Lung (tissue), 12 donors: ENCODE measurements around the gene BDKRB2. TPM values are rescaled to one million over a fixed set of nuclear protein-coding genes. Genes with fewer than 3 reads are reported as not detected.

Experiments used
- ATAC-seq: fragments of 200-7000 bp; cut with Tn5 transposase; one replicate; pipeline ENCODE4 v1.9.1; 2020; ENCODE audit warnings: moderate number of reproducible peaks; ENCODE audit not compliant: insufficient read depth, low FRiP score
- DNase-seq, 3 donors: peaks; one replicate each; pipeline ENCODE4 v3.0.0-alpha.2; 2013 to 2017
- H3K27ac ChIP-seq, 2 donors: one replicate each; pipeline ENCODE4 v1.5.1; 2013; ENCODE audit warnings: mild to moderate bottlenecking in 2 of 2, moderate library complexity in 2 of 2, control low read depth in 1 of 2, inconsistent platforms in 1 of 2, low read depth in 1 of 2, low read length in 1 of 2
- H3K27me3 ChIP-seq, 3 donors: one replicate each; pipeline ENCODE4 v1.5.1; 2013; ENCODE audit warnings: low read length in 2 of 3; ENCODE audit not compliant: control insufficient read depth in 3 of 3, insufficient read depth in 3 of 3
- H3K36me3 ChIP-seq, 4 donors: one replicate each; pipeline ENCODE4 v1.5.1; 2013; ENCODE audit warnings: low read length in 4 of 4, mild to moderate bottlenecking in 1 of 4, moderate library complexity in 1 of 4; ENCODE audit not compliant: control insufficient read depth in 4 of 4, insufficient read depth in 4 of 4
- H3K4me1 ChIP-seq, 5 donors: one replicate each; pipeline ENCODE4 v1.5.1; 2013; ENCODE audit warnings: low read length in 5 of 5, mild to moderate bottlenecking in 2 of 5, moderate library complexity in 1 of 5; ENCODE audit not compliant: control insufficient read depth in 5 of 5, insufficient read depth in 5 of 5
- H3K4me3 ChIP-seq: one replicate; pipeline ENCODE4 v1.5.1; 2013; ENCODE audit warnings: mild to moderate bottlenecking, control low read depth, moderate library complexity
- H3K9ac ChIP-seq, 2 donors: one replicate each; pipeline ENCODE4 v1.5.1; 2013; ENCODE audit warnings: low read length in 2 of 2, control low read depth in 1 of 2; ENCODE audit not compliant: insufficient read depth in 1 of 2
- H3K9me3 ChIP-seq, 4 donors: one replicate each; pipeline ENCODE4 v1.5.1; 2013; ENCODE audit warnings: low read length in 3 of 4, mild to moderate bottlenecking in 1 of 4, moderate library complexity in 1 of 4; ENCODE audit not compliant: control insufficient read depth in 4 of 4, insufficient read depth in 3 of 4
- WGBS, 2 donors: extraction: QIAGEN DNeasy Blood & Tissue Kit; methylation state at CpG; one replicate each; pipeline ENCODE4 v1.1.7; 2013; 5-methylcytosine and 5-hydroxymethylcytosine counted together
- polyA plus RNA-seq, 2 donors: library from polyadenylated mRNA; stranded (reverse); fragments of 200-250 nt; gene quantifications; one replicate each; pipeline ENCODE4 v1.2.1, GENCODE V29; 2013
- total RNA-seq, 2 donors: library from RNA; depleted of rRNA in 1 of 2; stranded (reverse); fragments of >200 nt in 1 of 2; gene quantifications; one replicate each; pipeline ENCODE4 v1.2.1, GENCODE V29; 2014 to 2021
- TF ChIP-seq, protein P1 (sequence below): IDR thresholded peaks from 2 replicates; pipeline ENCODE4 v1.5.1; 2012; ENCODE audit warnings: mild to moderate bottlenecking; ENCODE audit errors: control extremely low read depth, extremely low read depth
- donor health status: control.
- donor health status: control.
- donor health status: Bipolar disorder and iron deficiency.
- donor health status: healthy.
- donor health status: DM: yes; HTN: yes; CAD: no.

The BDKRB2 gene
- total and polyA plus RNA-seq, 4 donors, result 0.77 to 5.8 (median 2.4) TPM

DNA sequence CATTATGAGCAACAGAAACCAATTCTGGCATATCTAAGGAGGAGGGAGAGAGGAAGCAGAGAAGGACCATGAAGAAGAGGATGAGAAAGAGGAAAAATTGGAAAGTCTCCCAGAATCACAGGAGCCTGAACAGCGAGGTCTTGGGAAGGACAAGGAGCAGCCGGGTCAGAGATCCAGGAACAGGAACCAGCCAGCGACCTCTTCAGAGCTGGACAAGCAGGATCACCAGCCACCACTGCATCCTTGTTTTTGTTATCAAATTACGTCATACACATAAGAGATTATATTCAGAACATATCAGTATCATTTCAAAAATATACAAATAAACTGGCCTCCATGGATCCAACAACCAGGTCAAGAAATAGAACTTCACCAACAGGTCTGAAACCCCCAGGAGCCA, 22.1 kb upstream of the BDKRB2 start:
- Histone ChIP-seq H3K27me3 (peaks cover 0 to 4% (median 0%) of the 10 kb centered on the region in 3 donors), H3K4me1 (peaks cover 0 to 21% (median 8%) of the 10 kb centered on the region in 5 donors), H3K4me3 (no peak overlapping the region), H3K9ac (no peak overlapping the region), H3K9me3 (no peaks in the 10 kb centered on the region), H3K36me3 (no peaks in the 10 kb centered on the region), H3K27ac (no peak overlapping the region)
- ATAC-seq (no peak), DNase-seq (no peak)
- 66 to 79% methylated on average over 4 of the region's 4 CpGs for WGBS, 2 donors
- TF ChIP-seq, protein P1, sequence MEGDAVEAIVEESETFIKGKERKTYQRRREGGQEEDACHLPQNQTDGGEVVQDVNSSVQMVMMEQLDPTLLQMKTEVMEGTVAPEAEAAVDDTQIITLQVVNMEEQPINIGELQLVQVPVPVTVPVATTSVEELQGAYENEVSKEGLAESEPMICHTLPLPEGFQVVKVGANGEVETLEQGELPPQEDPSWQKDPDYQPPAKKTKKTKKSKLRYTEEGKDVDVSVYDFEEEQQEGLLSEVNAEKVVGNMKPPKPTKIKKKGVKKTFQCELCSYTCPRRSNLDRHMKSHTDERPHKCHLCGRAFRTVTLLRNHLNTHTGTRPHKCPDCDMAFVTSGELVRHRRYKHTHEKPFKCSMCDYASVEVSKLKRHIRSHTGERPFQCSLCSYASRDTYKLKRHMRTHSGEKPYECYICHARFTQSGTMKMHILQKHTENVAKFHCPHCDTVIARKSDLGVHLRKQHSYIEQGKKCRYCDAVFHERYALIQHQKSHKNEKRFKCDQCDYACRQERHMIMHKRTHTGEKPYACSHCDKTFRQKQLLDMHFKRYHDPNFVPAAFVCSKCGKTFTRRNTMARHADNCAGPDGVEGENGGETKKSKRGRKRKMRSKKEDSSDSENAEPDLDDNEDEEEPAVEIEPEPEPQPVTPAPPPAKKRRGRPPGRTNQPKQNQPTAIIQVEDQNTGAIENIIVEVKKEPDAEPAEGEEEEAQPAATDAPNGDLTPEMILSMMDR, result no peak

GRCh38 chr14:96184737-96185136, 19.9 kb upstream of the BDKRB2 start:
- WGBS, 2 donors, result 74 to 82% methylated on average over 9 of the region's 9 CpGs
- no peak overlapping the region for H3K4me3 ChIP-seq
- ATAC-seq, result no peak

DNA sequence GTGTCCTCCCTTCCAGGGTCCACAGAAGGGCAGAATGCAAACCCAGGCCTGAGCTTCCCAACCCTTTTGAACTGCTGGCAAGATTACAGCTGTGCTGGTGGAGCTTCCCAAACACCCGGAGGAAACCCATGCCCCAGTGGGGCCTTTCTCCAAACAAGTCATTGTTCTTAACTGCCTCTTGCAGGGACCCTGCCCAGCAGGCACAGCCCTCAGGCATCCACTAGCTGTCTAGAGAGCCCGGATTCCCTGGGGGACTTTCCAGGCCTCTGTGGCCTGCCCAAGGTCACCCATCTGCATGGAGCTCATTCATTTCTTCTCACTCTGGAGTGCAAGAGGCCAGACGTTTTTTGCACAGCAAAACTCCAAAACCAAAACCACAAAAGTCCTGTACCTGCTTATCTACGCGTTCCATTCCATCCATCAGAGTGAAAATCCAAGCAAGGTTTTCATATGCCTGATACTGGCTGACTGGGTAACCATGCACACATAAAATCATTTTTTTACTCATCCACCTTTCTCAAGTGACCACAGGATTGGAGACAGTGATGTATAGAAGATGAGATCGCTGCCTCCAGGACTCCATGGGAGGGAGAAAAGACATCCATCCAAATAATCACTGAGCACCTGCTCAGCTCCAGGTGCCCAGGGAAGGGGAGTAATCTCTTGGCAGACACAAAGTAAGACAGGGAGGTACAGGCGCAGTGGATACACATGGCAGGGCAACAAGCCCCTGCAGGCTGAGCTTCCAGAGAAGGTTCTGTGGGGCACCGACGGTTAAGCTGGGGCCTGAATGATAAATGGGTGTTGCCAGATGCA, 17.2 kb upstream of the BDKRB2 start:
- WGBS, 2 donors, result 68 to 72% methylated on average over 9 of the region's 9 CpGs
- ATAC-seq, result no peak

More at GRCh38 chr14:96184737-96185136, 19.9 kb upstream of the BDKRB2 start:
- Histone ChIP-seq H3K27me3 (peaks cover 0 to 4% (median 0%) of the 10 kb centered on the region in 3 donors), H3K36me3 (no peaks in the 10 kb centered on the region), H3K9ac (no peak overlapping the region), H3K4me1 (peaks cover 0 to 20% (median 5%) of the 10 kb centered on the region in 5 donors), H3K27ac (no peak overlapping the region), H3K9me3 (no peaks in the 10 kb centered on the region)
- TF ChIP-seq, protein P1, result no peak
- peak in 1 of 3 donors; percentile 28 for DNase-seq

More for the DNA sequence above, 17.2 kb upstream of the BDKRB2 start:
- Histone ChIP-seq H3K9ac (no peak overlapping the region), H3K9me3 (no peaks in the 10 kb centered on the region), H3K27ac (no peak overlapping the region), H3K36me3 (no peaks in the 10 kb centered on the region), H3K4me1 (peaks cover 0 to 14% (median 3%) of the 10 kb centered on the region in 5 donors), H3K27me3 (peaks cover 0 to 4% (median 0%) of the 10 kb centered on the region in 3 donors), H3K4me3 (no peak overlapping the region)
- TF ChIP-seq, protein P1, result no peak
- no peak for DNase-seq
